Thoracic aorta endothelial cell (primary cell): ENCODE results near the gene GAK. TPM values are rescaled to one million over a fixed set of nuclear protein-coding genes. Genes with fewer than 3 reads are reported as not detected.

Source experiments
- total RNA-seq: library from RNA; depleted of rRNA; stranded (reverse); fragments of >200 nt; gene quantifications from 2 replicates; pipeline ENCODE4 v1.2.3, GENCODE V29; 2012

GAK gene
- total RNA-seq = 52.4 and 74.2 TPM in 2 replicates

DNA sequence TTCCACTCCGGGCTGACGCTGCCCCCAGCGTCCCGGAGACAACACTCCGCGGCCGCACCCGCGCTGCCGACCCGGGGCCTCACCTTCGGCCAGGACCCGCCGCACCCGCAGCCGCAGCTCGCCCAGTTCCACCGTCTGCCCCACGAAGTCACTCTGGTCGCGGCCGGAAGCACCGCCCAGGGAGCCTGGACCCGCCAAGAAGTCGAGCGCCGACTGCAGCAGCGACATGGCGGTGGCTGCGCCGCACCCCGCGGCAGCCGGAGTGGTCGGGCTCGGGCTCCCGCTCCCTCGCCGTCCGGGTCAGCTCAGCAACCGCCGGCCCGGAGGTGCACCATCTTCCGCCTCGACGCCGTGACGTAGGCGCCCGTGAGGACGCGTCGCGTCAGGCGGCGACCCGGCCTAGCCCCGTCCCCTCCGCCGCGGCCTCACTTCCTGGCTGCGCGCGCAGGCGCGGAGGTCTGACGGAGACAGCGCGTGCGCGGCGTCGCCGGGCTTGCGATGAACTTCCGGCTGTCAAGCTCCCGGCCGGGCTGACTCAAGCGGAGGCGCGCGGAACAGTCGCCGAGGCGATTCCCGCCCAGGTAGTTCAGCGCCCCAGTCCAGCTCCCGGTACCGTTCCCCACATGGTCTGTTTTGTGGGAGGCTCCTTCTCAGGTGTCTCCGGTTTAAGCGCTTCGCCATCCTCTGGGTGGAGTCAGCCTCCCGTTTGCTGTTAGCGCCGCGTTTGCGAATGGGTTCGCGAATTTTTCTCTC is at the start of gene GAK, which contains the start of gene TMEM175:
Gene GAK (minus strand): TSS at position 357 of the 753 bp plus-strand sequence. CDS start 129 bp downstream, at position 228.
Gene TMEM175 (plus strand): TSS at position 501 of the 753 bp plus-strand sequence. CDS start 15,280 bp downstream, outside the sequence.

DNA sequence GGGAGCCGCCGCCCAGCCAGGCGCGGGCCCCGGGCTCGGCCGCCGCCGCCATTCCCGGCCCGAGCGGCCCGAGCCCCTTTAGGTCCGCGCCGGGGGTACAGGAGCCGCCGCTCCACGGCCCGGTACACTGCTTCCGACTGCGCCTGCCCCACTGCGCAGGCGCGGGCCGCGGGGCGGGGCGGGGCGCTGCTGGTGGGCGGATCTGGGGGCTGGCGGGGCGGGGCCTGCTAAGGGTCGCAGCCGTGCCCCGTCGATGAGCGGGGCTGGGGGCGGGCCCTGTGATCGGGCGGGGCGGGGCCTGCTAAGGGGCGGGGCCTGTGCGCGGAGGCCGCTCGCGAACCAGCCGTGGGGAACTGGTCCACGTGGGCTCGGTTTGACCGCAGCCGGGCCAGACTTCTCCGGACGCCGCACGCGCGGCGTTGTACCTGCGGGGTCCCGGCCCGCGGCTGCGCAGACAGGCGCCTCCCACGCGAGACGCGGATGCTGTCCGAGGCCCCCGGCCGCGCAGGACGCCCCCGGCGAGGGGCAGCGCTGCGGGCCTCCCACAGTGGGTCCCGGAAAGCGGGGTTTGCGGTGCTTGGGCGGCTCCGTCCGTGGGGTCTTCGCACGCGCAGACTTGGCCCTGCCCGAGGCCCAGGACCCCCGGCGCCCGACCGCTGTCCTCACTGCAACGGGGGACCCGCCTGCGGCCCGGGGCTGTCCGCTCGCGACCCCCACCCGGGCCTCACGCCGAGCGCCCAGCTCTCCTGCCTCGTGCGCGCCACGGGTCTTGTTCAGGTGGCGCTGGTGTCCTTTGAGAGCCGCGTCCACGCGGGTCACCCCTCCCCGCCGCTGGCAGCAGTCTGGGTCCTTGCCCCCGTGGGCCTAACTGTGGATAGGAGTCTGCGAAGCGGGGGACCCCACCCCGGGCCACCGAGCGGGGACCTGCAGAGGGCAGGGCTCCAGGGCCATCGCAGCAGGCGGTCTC is 41.6 kb upstream of the GAK start, which contains the start of gene DGKQ:
Gene DGKQ (minus strand): TSS at position 139 of the 967 bp plus-strand sequence. CDS start 87 bp downstream, at position 52.

DNA sequence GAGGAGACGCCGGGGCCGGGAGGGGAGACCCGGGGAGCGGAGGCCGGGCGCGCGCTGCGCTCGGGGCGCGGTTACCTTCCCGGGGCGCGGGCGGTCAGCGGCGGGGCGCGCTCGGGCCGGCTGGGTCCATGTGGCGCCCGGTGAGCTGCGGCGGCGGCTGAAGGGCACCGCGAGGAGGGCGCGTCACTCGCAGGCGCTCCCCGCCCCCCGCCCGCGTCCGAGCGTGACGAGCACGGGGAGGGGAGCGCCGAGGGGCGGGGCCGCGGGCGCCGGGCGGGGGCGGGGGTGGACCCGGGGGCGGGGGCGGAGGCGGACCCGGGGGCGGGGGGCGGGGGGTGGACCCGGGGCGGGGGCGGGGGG is 106.2 kb downstream of the GAK start, which contains the start of gene CPLX1:
Gene CPLX1 (minus strand): TSS at position 159 of the 360 bp plus-strand sequence. CDS start 1,607 bp downstream, outside the sequence.

Other genes with a start within 250 kb of the GAK start
- 1.1 and 2.4 TPM in 2 replicates for gene SLC49A3, start 243.2 kb downstream of the GAK start, total RNA-seq
- 54.7 and 58.7 TPM in 2 replicates for gene PCGF3, start 226.5 kb downstream of the GAK start, total RNA-seq
- gene CPLX1, start 106.2 kb downstream of the GAK start, total RNA-seq = 0.13 and 0.36 TPM in 2 replicates
- 5.1 and 5.5 TPM in 2 replicates for gene TMEM175, start 144 bp upstream of the GAK start, total RNA-seq
- gene DGKQ, start 41.3 kb upstream of the GAK start, total RNA-seq = 12.6 and 14.8 TPM in 2 replicates
- 9.5 and 10.1 TPM in 2 replicates for gene IDUA, start 54.7 kb upstream of the GAK start, total RNA-seq
- 0.13 TPM in 1 of 2 replicates, not detected in the other for gene SLC26A1, start 61.1 kb upstream of the GAK start, total RNA-seq
- 14.0 and 16.1 TPM in 2 replicates for gene FGFRL1, start 79.3 kb upstream of the GAK start, total RNA-seq
- 0.36 and 2.3 TPM in 2 replicates for gene RNF212, start 181.2 kb upstream of the GAK start, total RNA-seq
- 0.40 and 0.57 TPM in 2 replicates for gene SPON2, start 240.3 kb upstream of the GAK start, total RNA-seq